ENCODE results near the gene SLC22A17. TPM values are rescaled to one million over a fixed set of nuclear protein-coding genes. Genes with fewer than 3 reads are reported as not detected.

Gene SLC22A17
- 5.8 to 7.9 TPM (median 6.6 TPM) in 5 replicates for total RNA-seq (2022; extraction: Qiagen RNA extraction; ENCODE audit: low read depth)

DNA sequence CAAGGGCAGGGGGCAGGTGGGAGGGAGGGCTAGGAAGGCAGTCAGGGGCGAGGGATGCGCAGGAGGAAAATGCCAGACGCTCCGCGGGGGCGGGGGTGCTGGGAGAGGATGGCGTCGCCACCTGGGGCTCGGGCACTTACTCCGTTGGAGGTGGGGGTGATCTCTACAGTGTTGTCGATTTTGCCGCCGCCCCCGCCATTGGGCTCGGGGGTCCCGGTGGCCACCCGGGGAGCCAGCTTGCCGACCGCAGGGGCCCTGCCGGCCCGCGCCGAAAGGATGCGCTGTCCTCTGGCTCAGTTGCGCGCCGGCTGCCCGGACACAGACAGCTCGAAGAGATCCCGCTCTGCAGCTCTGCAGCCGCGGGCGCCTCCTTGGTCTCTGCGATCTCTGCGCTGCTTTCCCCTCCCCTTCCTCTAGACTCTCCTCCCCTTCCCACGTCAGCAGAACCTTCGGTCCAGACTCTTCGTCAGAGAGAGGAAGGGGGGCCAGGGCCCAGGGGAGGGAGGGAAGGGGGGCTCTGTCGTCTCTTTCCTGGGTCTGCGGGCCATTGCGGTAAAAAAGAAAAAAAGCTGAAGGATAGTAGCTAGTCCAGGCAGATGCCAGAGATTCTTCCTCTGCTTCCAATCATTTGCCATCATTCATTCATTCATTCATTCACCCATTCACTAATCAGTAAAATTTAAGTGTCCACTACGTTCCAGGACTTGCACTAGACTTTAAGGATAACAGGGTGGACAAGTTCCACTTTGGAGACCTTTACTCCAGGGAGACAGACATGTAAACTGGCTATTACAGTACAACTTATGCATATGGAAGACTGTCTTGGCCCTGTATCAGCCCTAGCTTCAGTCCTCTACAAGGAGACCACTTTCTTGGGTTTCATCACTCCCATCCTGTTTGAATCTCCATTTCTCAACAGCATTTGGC lies at the start of gene SLC22A17:
Gene SLC22A17 (minus strand): TSS at position 382 of the 927 bp plus-strand sequence.

GRCh38 chr14:23376482-23377197 lies 24.0 kb upstream of the SLC22A17 start, which contains the start of gene CMTM5:
CMTM5 (plus strand) TSS chr14:23377046; CDS start chr14:23377252, 206 bp downstream.

DNA sequence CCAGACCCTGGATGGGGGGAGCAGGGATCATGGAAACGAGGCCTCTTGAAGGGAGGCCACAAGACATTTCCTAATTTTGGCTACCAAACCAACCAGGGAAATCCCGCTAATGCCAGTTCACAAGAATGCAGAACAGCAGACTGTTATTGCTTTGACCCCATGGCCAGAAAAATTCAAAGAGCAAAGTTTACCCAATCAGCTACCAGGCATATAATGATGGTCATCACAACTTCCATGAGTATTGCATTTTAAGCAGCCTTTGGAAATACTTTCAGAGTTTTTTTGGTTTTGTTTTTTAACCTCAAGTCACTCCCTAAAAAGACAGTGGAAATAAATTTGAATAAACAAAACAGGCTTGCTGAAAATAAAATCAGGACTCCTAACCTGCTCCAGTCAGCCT lies 19.8 kb upstream of the SLC22A17 start, which contains the start of gene IL25:
Gene IL25 (plus strand): TSS at position 301 of the 400 bp plus-strand sequence.

GRCh38 chr14:23365036-23365731 lies 12.5 kb upstream of the SLC22A17 start, which contains the start of gene EFS:
EFS (minus strand) TSS chr14:23365172; CDS start chr14:23365025, 147 bp downstream.

GRCh38 chr14:23320584-23321571 lies 31.8 kb downstream of the SLC22A17 start, which contains the start of gene PABPN1:
PABPN1 (plus strand) TSS chr14:23321457; CDS start chr14:23321470, 13 bp downstream.

DNA sequence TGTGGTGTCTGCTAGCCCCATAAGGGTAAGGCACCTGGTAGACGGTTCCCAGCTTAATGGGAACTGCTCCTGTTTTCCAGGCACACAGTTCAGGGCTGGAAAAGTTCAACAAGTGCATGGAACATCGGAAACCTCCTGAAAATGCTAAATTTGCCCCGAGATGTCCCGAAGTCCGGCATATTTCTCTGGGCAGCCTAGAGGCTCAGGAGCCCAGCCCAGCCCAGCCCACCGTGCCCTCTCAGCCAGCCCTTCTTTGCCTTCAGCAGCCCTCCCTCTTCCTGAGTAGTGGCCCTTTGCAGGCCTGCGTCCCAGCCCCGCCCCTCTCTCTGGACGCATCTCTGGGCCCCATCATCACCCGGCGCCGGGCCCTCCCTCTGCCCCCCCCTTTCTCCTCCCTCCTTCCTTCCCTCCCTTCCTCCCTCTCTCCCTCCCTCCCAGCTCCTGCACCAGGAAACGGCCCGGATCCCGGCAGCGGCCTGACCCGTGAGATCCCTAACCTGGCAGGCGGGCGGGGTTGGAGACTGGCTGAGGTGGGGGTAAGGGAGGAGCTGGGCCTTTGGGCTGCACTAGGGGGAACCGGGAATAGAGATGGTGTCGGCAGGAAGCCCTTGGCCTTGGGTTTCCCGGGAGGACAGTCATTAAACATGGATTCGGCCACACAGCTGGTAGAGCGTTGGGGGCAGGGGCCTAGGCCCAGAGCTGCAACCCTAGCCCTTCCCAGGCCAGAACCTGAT lies 46.1 kb downstream of the SLC22A17 start, which contains the start of gene BCL2L2:
Gene BCL2L2 (plus strand): TSS at position 422 of the 734 bp plus-strand sequence. CDS start 935 bp downstream, outside the sequence.

GRCh38 chr14:23302290-23303225 lies 50.1 kb downstream of the SLC22A17 start, which contains the start of gene PPP1R3E:
PPP1R3E (minus strand) TSS chr14:23302859; CDS start chr14:23302576, 283 bp downstream.

Other genes starting within 250 kb of the SLC22A17 start
- not detected in 5 replicates for gene CIROP, start 247.9 kb downstream of the SLC22A17 start, total RNA-seq (2022; extraction: Qiagen RNA extraction; ENCODE audit: low read depth)
- 0.05 to 0.06 TPM in 2 of 5 replicates, not detected in the others for gene CEBPE, start 233.6 kb downstream of the SLC22A17 start, total RNA-seq (2022; extraction: Qiagen RNA extraction; ENCODE audit: low read depth)
- 0.25 to 0.69 TPM (median 0.34 TPM) in 5 replicates for gene SLC7A8, start 169.2 kb downstream of the SLC22A17 start, total RNA-seq (2022; extraction: Qiagen RNA extraction; ENCODE audit: low read depth)
- not detected in 5 replicates for gene RNF212B, start 115.0 kb downstream of the SLC22A17 start, total RNA-seq (2022; extraction: Qiagen RNA extraction; ENCODE audit: low read depth)
- gene HOMEZ, start 66.8 kb downstream of the SLC22A17 start, total RNA-seq (2022; extraction: Qiagen RNA extraction; ENCODE audit: low read depth), result 6.6 to 9.4 TPM (median 8.4 TPM) in 5 replicates
- 3.3 to 5.4 TPM (median 4.4 TPM) in 5 replicates for gene PPP1R3E, start 50.0 kb downstream of the SLC22A17 start, total RNA-seq (2022; extraction: Qiagen RNA extraction; ENCODE audit: low read depth)
- gene BCL2L2, start 46.1 kb downstream of the SLC22A17 start, total RNA-seq (2022; extraction: Qiagen RNA extraction; ENCODE audit: low read depth), result 19.4 to 23.1 TPM (median 21.3 TPM) in 5 replicates
- 140 to 168 TPM (median 158 TPM) in 5 replicates for gene PABPN1, start 31.4 kb downstream of the SLC22A17 start, total RNA-seq (2022; extraction: Qiagen RNA extraction; ENCODE audit: low read depth)
- not detected in 5 replicates for gene EFS, start 12.3 kb upstream of the SLC22A17 start, total RNA-seq (2022; extraction: Qiagen RNA extraction; ENCODE audit: low read depth)
- not detected in 5 replicates for gene IL25, start 19.9 kb upstream of the SLC22A17 start, total RNA-seq (2022; extraction: Qiagen RNA extraction; ENCODE audit: low read depth)
- gene CMTM5, start 24.2 kb upstream of the SLC22A17 start, total RNA-seq (2022; extraction: Qiagen RNA extraction; ENCODE audit: low read depth), result not detected in 5 replicates
- not detected in 5 replicates for gene MYH6, start 55.4 kb upstream of the SLC22A17 start, total RNA-seq (2022; extraction: Qiagen RNA extraction; ENCODE audit: low read depth)
- gene MYH7, start 82.8 kb upstream of the SLC22A17 start, total RNA-seq (2022; extraction: Qiagen RNA extraction; ENCODE audit: low read depth), result not detected in 5 replicates
- 64.5 to 68.9 TPM (median 66.7 TPM) in 5 replicates for gene NGDN, start 116.8 kb upstream of the SLC22A17 start, total RNA-seq (2022; extraction: Qiagen RNA extraction; ENCODE audit: low read depth)
- 0.36 to 1.7 TPM (median 1.5 TPM) in 5 replicates for gene ZFHX2, start 198.9 kb upstream of the SLC22A17 start, total RNA-seq (2022; extraction: Qiagen RNA extraction; ENCODE audit: low read depth)
- gene THTPA, start 203.4 kb upstream of the SLC22A17 start, total RNA-seq (2022; extraction: Qiagen RNA extraction; ENCODE audit: low read depth), result 12.8 to 14.9 TPM (median 13.5 TPM) in 5 replicates
- gene AP1G2, start 214.9 kb upstream of the SLC22A17 start, total RNA-seq (2022; extraction: Qiagen RNA extraction; ENCODE audit: low read depth), result 36.8 to 56.9 TPM (median 49.3 TPM) in 5 replicates
- 0.05 to 0.07 TPM in 2 of 5 replicates, not detected in the others for gene JPH4, start 225.9 kb upstream of the SLC22A17 start, total RNA-seq (2022; extraction: Qiagen RNA extraction; ENCODE audit: low read depth)